SK-N-SH (cell line): ENCODE results near the gene CES5A.

ENCODE experiments used
- TAF1 ChIP-seq: IDR thresholded peaks from 2 replicates; pipeline ENCODE4 v1.6.1; 2012; ENCODE audit warnings: low read depth, mild to moderate bottlenecking, low read length, moderate library complexity, borderline replicate concordance
- TEAD4 ChIP-seq: IDR thresholded peaks from 2 replicates; pipeline ENCODE4 v1.4.0; 2012; ENCODE audit warnings: mild to moderate bottlenecking, borderline replicate concordance; ENCODE audit not compliant: insufficient read depth
- TF ChIP-seq, protein P1 (sequence below): fragments of 200-600 bp; sonication (generic); IDR thresholded peaks from 2 replicates; pipeline ENCODE4 v1.6.1; 2017; ENCODE audit warnings: antibody characterized with exemption, mild to moderate bottlenecking, moderate library complexity
- TF ChIP-seq, protein P2 (sequence below): IDR thresholded peaks from 2 replicates; pipeline ENCODE4 v1.4.0; 2012; ENCODE audit warnings: low read depth, borderline replicate concordance

DNA sequence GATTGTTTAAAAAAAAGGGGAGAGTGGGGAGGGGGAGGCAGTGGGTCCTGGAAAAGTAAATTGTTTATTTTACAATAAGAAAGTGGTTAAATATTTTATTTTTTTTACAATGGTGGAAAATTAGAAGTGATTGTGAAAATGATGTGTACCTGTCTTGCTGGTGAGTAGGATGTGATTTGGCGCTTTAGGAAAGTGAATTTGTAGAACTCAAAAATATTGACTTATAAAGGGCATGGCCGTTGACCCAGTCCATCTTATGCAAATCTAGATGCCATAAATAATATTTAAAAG, 32.1 kb downstream of the CES5A start:
- no peak for TF ChIP-seq TAF1
- TF ChIP-seq, protein P1, sequence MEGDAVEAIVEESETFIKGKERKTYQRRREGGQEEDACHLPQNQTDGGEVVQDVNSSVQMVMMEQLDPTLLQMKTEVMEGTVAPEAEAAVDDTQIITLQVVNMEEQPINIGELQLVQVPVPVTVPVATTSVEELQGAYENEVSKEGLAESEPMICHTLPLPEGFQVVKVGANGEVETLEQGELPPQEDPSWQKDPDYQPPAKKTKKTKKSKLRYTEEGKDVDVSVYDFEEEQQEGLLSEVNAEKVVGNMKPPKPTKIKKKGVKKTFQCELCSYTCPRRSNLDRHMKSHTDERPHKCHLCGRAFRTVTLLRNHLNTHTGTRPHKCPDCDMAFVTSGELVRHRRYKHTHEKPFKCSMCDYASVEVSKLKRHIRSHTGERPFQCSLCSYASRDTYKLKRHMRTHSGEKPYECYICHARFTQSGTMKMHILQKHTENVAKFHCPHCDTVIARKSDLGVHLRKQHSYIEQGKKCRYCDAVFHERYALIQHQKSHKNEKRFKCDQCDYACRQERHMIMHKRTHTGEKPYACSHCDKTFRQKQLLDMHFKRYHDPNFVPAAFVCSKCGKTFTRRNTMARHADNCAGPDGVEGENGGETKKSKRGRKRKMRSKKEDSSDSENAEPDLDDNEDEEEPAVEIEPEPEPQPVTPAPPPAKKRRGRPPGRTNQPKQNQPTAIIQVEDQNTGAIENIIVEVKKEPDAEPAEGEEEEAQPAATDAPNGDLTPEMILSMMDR: no peak
- TF ChIP-seq TEAD4: no peak
- TF ChIP-seq, protein P2, sequence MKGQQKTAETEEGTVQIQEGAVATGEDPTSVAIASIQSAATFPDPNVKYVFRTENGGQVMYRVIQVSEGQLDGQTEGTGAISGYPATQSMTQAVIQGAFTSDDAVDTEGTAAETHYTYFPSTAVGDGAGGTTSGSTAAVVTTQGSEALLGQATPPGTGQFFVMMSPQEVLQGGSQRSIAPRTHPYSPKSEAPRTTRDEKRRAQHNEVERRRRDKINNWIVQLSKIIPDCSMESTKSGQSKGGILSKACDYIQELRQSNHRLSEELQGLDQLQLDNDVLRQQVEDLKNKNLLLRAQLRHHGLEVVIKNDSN: no peak
